K562 (cell line): Measurements from ENCODE around the gene GABRB3. TPM values are rescaled to one million over a fixed set of nuclear protein-coding genes. Genes with fewer than 3 reads are reported as not detected.

Experiments used
- CAMTA2 ChIP-seq: fragments of 250-450 bp; sonication (Bioruptor Pico); conservative IDR thresholded peaks from 2 replicates; pipeline ENCODE4 v1.5.1; 2022
- CTBP1 ChIP-seq: fragments of 450-650 bp; IDR thresholded peaks from 2 replicates; pipeline ENCODE4 v1.6.1; 2016; ENCODE audit warnings: borderline replicate concordance
- FOXP4 ChIP-seq: sonication (generic); formaldehyde crosslinking; IDR thresholded peaks from 2 replicates; pipeline ENCODE4 v1.8.0; 2022; ENCODE audit warnings: mild to moderate bottlenecking, missing genetic modification reagents, borderline replicate concordance
- HNRNPLL ChIP-seq: fragments of 200-400 bp; formaldehyde crosslinking; IDR thresholded peaks from 2 replicates; pipeline ENCODE4 v1.6.1; 2017; ENCODE audit warnings: low read length, low read depth, mild to moderate bottlenecking; ENCODE audit not compliant: poor library complexity, severe bottlenecking
- MYC ChIP-seq, 2 experiments: fragments of 250-450 bp in 1 of 2; sonication (Bioruptor Pico) in 1 of 2; IDR thresholded peaks; 2 replicates each; pipeline versions ENCODE4 v1.5.1 to v1.6.1; 2012 to 2021; ENCODE audit warnings: low read depth in 2 of 2, borderline replicate concordance in 1 of 2, improper control_type of control experiment in 1 of 2, low read length in 1 of 2, mild to moderate bottlenecking in 1 of 2, moderate library complexity in 1 of 2
- NFATC3 ChIP-seq: fragments of 450-650 bp; IDR thresholded peaks from 2 replicates; pipeline ENCODE4 v1.6.1; 2017; ENCODE audit warnings: mild to moderate bottlenecking
- NFYB ChIP-seq: IDR thresholded peaks from 2 replicates; pipeline ENCODE4 v1.6.1; 2011; ENCODE audit warnings: mild to moderate bottlenecking, moderate library complexity; ENCODE audit not compliant: insufficient read length; ENCODE audit errors: extremely low read depth
- NR4A1 ChIP-seq, 2 experiments: fragments of 250-450 bp in 1 of 2; fragments of 450-650 bp in 1 of 2; sonication (Bioruptor Pico) in 1 of 2; IDR thresholded peaks; 2 replicates each; pipeline versions ENCODE4 v1.4.0 to v1.6.1; 2016 to 2020; ENCODE audit warnings: mild to moderate bottlenecking in 2 of 2, missing compliant biosample characterization in 1 of 2, missing genetic modification characterization in 1 of 2, moderate library complexity in 1 of 2
- ZBTB2 ChIP-seq: fragments of 450-650 bp; IDR thresholded peaks from 2 replicates; pipeline ENCODE4 v1.6.1; 2016; ENCODE audit warnings: antibody characterized with exemption
- ZNF41 ChIP-seq: fragments of 250-450 bp; sonication (Bioruptor Pico); conservative IDR thresholded peaks from 2 replicates; pipeline ENCODE4 v1.4.0; 2020; ENCODE audit warnings: mild to moderate bottlenecking
- polyA plus RNA-seq, 8 experiments: library from polyadenylated mRNA; depleted of rRNA in 4 of 8; stranded (reverse) in 5 of 8; unstranded in 3 of 8; fragments of >200 nt; fragmentation: Nextera tagmentation in 2 of 8; fragmentation: Illumina TruSeq in 1 of 8; extraction: Ambion mirVana in 2 of 8; extraction: Trizol in 1 of 8; gene quantifications; 2 replicates each; pipeline versions ENCODE4 v1.2.1 to v1.2.3, GENCODE V29; 2011 to 2014; ENCODE audit warnings: inconsistent platforms in 1 of 8, missing spikeins in 1 of 8
- total RNA-seq, 7 experiments: library from RNA; depleted of rRNA in 6 of 7; stranded (reverse); fragments of >200 nt in 6 of 7; fragmentation: Illumina TruSeq in 2 of 7; extraction: Trizol in 2 of 7; gene quantifications; 2 replicates each; pipeline versions ENCODE4 v1.2.1 to v1.2.3, GENCODE V29; 2011 to 2021; ENCODE audit warnings: low replicate concordance in 1 of 7
- TF ChIP-seq, protein P1 (sequence below), 3 experiments: IDR thresholded peaks in 2 of 3; conservative IDR thresholded peaks in 1 of 3; 2 replicates each; pipeline ENCODE4 v1.5.1; 2011 to 2012; ENCODE audit warnings: low read length in 3 of 3, mild to moderate bottlenecking in 3 of 3, control low read depth in 2 of 3, improper control_type of control experiment in 1 of 3, inconsistent platforms in 1 of 3, low read depth in 1 of 3, mixed read lengths in 1 of 3, moderate library complexity in 1 of 3; ENCODE audit not compliant: insufficient read depth in 2 of 3
- TF ChIP-seq, protein P2 (sequence below): fragments of 450-650 bp; IDR thresholded peaks from 2 replicates; pipeline ENCODE4 v1.6.1; 2016; ENCODE audit warnings: low read depth

Gene GABRB3
- total and polyA plus RNA-seq, 9 of the 15 experiments (the other 6 are each of a cell fraction or from before 2014, with no cell fraction given) = 0.09 to 1.4 (median 0.49) TPM

DNA sequence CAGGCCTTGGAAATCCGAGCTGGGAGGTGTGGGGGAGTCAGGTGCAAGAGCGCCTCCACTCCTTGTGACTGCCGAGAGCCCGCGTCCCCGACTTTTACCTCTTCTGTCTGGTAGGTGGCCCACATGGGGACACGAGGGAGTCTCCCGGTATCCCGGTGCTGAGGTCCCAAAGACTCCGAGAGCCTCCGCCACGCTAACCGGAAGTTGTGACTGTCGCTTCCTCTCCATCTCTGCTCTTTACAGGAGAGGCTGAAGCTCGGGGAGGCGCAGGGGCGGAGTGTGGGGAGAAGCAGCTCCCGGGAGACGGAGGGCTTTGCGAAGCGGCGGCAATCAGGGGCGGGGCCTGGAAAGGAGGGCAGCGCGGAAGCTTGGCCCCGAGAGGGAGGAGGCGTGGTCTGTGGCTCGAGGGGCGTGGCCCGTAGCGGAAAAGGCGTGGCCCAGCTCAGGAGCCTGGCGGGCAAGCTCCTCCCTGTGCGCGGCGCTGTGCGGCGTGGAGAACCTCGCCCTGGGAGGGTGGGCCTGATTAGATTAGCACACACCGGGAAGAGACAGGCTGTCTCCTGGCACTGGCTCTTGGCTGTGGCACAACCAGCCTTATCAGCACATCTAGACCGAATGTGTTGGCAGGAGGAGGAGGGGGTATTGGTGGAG lies 143.9 kb downstream of the GABRB3 start (continued):
- TF ChIP-seq CTBP1 (0 out of 2 replicates have a peak, but pooled peaks have one; percentile 32), NR4A1 (CRISPR knock-in tag; IDR thresholded peaks at IDR 0.05) (no peak), NR4A1 (tag; IDR thresholded peaks at IDR 0.05) (no peak), FOXP4 (CRISPR knock-in tag) (no peak), NFATC3 (no peak), NFYB (no peak), CAMTA2 (no peak), HNRNPLL (peak; percentile 33), ZBTB2 (no peak), MYC (IDR thresholded peaks at IDR 0.05; ENCODE audit: low read depth, low read length) (peak; percentile 40; the same call in 1 of the 2 replicates), MYC (CRISPR knock-in tag; IDR thresholded peaks at IDR 0.05; ENCODE audit: borderline replicate concordance, low read depth) (no peak), ZNF41 (CRISPR knock-in tag) (no peak)
- TF ChIP-seq, protein P1, sequence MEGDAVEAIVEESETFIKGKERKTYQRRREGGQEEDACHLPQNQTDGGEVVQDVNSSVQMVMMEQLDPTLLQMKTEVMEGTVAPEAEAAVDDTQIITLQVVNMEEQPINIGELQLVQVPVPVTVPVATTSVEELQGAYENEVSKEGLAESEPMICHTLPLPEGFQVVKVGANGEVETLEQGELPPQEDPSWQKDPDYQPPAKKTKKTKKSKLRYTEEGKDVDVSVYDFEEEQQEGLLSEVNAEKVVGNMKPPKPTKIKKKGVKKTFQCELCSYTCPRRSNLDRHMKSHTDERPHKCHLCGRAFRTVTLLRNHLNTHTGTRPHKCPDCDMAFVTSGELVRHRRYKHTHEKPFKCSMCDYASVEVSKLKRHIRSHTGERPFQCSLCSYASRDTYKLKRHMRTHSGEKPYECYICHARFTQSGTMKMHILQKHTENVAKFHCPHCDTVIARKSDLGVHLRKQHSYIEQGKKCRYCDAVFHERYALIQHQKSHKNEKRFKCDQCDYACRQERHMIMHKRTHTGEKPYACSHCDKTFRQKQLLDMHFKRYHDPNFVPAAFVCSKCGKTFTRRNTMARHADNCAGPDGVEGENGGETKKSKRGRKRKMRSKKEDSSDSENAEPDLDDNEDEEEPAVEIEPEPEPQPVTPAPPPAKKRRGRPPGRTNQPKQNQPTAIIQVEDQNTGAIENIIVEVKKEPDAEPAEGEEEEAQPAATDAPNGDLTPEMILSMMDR (IDR thresholded peaks at IDR 0.05 in 2 of 3, conservative IDR thresholded peaks at IDR 0.05 in 1 of 3; ENCODE audit: insufficient read depth in 2 of 3, low read depth in 1 of 3, low read length in 3 of 3) = peak in 2 of 3 experiments; percentile 4 to 11; a peak in 1 of 6 replicates
- TF ChIP-seq, protein P2, sequence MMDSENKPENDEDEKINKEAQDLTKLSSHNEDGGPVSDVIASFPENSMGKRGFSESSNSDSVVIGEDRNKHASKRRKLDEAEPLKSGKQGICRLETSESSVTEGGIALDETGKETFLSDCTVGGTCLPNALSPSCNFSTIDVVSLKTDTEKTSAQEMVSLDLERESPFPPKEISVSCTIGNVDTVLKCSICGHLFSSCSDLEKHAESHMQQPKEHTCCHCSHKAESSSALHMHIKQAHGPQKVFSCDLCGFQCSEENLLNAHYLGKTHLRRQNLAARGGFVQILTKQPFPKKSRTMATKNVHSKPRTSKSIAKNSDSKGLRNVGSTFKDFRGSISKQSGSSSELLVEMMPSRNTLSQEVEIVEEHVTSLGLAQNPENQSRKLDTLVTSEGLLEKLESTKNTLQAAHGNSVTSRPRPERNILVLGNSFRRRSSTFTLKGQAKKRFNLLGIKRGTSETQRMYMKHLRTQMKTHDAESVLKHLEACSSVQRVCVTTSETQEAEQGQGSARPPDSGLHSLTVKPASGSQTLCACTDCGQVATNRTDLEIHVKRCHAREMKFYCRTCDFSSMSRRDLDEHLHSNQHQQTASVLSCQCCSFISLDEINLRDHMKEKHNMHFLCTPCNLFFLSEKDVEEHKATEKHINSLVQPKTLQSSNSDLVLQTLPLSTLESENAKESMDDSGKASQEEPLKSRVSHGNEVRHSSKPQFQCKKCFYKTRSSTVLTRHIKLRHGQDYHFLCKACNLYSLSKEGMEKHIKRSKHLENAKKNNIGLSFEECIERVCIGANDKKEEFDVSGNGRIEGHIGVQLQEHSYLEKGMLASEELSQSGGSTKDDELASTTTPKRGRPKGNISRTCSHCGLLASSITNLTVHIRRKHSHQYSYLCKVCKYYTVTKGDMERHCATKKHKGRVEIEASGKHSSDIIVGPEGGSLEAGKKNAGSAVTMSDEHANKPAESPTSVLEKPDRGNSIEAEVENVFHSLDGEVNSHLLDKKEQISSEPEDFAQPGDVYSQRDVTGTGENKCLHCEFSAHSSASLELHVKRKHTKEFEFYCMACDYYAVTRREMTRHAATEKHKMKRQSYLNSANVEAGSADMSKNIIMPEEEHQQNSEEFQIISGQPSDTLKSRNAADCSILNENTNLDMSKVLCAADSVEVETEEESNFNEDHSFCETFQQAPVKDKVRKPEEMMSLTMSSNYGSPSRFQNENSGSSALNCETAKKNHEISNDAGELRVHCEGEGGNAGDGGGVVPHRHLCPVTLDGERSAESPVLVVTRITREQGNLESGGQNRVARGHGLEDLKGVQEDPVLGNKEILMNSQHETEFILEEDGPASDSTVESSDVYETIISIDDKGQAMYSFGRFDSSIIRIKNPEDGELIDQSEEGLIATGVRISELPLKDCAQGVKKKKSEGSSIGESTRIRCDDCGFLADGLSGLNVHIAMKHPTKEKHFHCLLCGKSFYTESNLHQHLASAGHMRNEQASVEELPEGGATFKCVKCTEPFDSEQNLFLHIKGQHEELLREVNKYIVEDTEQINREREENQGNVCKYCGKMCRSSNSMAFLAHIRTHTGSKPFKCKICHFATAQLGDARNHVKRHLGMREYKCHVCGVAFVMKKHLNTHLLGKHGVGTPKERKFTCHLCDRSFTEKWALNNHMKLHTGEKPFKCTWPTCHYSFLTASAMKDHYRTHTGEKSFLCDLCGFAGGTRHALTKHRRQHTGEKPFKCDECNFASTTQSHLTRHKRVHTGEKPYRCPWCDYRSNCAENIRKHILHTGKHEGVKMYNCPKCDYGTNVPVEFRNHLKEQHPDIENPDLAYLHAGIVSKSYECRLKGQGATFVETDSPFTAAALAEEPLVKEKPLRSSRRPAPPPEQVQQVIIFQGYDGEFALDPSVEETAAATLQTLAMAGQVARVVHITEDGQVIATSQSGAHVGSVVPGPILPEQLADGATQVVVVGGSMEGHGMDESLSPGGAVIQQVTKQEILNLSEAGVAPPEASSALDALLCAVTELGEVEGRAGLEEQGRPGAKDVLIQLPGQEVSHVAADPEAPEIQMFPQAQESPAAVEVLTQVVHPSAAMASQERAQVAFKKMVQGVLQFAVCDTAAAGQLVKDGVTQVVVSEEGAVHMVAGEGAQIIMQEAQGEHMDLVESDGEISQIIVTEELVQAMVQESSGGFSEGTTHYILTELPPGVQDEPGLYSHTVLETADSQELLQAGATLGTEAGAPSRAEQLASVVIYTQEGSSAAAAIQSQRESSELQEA = no peak
